ENCODE data around the gene PGGT1B.

The PGGT1B gene

DNA sequence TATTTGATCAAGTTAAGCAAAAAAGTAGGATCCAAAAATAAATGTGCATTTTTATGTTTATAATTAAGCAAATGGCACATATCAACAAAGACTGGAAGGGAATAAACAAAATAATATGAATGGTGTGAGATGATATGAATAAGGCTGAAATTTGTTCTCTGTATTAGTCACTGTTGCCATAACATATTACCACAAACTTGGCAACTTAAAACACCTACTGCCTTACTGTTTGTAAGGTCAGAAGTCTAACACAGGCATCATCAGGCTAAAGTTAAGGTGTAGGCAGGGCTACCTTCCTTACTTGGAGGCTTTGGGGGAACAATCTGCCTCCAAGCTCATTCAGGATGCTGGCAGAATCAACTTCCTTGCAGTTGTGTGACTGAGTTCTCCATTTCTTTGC is 19.3 kb downstream of the PGGT1B start:
- TF ChIP-seq, protein P1, sequence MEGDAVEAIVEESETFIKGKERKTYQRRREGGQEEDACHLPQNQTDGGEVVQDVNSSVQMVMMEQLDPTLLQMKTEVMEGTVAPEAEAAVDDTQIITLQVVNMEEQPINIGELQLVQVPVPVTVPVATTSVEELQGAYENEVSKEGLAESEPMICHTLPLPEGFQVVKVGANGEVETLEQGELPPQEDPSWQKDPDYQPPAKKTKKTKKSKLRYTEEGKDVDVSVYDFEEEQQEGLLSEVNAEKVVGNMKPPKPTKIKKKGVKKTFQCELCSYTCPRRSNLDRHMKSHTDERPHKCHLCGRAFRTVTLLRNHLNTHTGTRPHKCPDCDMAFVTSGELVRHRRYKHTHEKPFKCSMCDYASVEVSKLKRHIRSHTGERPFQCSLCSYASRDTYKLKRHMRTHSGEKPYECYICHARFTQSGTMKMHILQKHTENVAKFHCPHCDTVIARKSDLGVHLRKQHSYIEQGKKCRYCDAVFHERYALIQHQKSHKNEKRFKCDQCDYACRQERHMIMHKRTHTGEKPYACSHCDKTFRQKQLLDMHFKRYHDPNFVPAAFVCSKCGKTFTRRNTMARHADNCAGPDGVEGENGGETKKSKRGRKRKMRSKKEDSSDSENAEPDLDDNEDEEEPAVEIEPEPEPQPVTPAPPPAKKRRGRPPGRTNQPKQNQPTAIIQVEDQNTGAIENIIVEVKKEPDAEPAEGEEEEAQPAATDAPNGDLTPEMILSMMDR (conservative IDR thresholded peaks at IDR 0.05; ENCODE audit: low read length), result no peak
- no peak for TF ChIP-seq EZH2phosphoT487 (IDR thresholded peaks at IDR 0.05; ENCODE audit: borderline replicate concordance)
- no peaks in the 10 kb centered on the region for H3K79me2 ChIP-seq (ENCODE audit: insufficient read depth, low read length)

DNA sequence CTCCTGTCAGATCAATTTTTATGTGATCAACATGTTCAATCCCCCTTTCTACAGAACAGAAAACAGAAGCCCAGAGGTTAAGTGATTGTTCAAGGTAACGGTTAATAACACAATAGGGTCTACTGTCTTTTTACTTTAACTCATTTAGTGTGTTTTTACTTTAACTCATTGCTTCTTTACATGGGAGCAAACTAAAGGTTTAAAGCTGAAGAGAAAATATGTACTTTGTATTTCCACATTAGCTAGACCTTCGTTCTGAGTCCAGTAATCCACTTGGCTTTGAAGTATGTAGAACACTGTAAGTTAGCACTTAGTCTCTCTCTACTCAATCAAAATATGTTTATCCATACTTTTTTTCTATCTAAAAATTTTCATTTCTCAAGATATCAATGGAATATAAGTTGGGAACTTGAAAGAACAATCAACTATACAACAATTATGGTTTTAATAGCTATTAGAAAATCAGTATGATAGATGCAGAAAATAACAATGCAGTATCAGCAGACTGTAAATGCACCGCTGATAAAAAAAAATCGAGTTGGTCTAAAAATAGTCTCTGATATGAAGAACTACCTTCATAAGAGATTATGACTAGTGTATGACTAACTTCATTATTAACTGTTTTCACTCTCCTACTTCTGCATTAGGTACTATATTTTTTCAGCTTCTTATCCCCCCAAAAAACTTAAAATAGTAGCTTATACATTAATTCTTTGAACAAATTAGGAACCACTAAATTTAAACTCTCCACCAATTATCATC is 20.6 kb downstream of the PGGT1B start:
- no peaks in the 10 kb centered on the region for H3K9me3 ChIP-seq (ENCODE audit: insufficient read depth, low read depth, low read length)
- no peak overlapping the region for H3K4me2 ChIP-seq (ENCODE audit: low read depth, low read length, poor library complexity, severe bottlenecking)
- TF ChIP-seq, protein P1 (conservative IDR thresholded peaks at IDR 0.05; ENCODE audit: low read length), result no peak
- no peak for TF ChIP-seq EZH2phosphoT487 (IDR thresholded peaks at IDR 0.05; ENCODE audit: borderline replicate concordance)
- H3K27me3 ChIP-seq (ENCODE audit: insufficient read depth, low read length, poor library complexity, severe bottlenecking), result no peaks in the 10 kb centered on the region
- H3F3A ChIP-seq (ENCODE audit: low read depth), result no peaks in the 10 kb centered on the region
- H3K4me3 ChIP-seq (ENCODE audit: low read length, poor library complexity, severe bottlenecking), result no peak overlapping the region
- no peak overlapping the region for H3K9ac ChIP-seq (ENCODE audit: low read depth, low read length, poor library complexity, severe bottlenecking)
- H3K79me2 ChIP-seq (ENCODE audit: insufficient read depth, low read length), result no peaks in the 10 kb centered on the region
- H3K4me1 ChIP-seq (ENCODE audit: insufficient read depth, low read length, poor library complexity, severe bottlenecking), result no peaks in the 10 kb centered on the region
- no peak overlapping the region for H2AFZ ChIP-seq (ENCODE audit: low read length)
- H3K9me2 ChIP-seq (replicated peaks; ENCODE audit: low read depth, low read length), result no peaks in the 10 kb centered on the region
- peaks cover 8% of the 10 kb centered on the region for H4K20me1 ChIP-seq (ENCODE audit: insufficient read depth, low read length, poor library complexity, severe bottlenecking)
- H3K36me3 ChIP-seq (ENCODE audit: insufficient read depth, low read length), result peaks cover 24% of the 10 kb centered on the region; the same call in 1 of the 2 replicates

More for the DNA sequence above, 19.3 kb downstream of the PGGT1B start:
- no peaks in the 10 kb centered on the region for H3F3A ChIP-seq (ENCODE audit: low read depth)
- H3K27me3 ChIP-seq (ENCODE audit: insufficient read depth, low read length, poor library complexity, severe bottlenecking), result no peaks in the 10 kb centered on the region
- no peak overlapping the region for H3K4me2 ChIP-seq (ENCODE audit: low read depth, low read length, poor library complexity, severe bottlenecking)
- no peak overlapping the region for H2AFZ ChIP-seq (ENCODE audit: low read length)
- H3K4me3 ChIP-seq (ENCODE audit: low read length, poor library complexity, severe bottlenecking), result no peak overlapping the region
- H3K9ac ChIP-seq (ENCODE audit: low read depth, low read length, poor library complexity, severe bottlenecking), result no peak overlapping the region
- peaks cover 8% of the 10 kb centered on the region for H4K20me1 ChIP-seq (ENCODE audit: insufficient read depth, low read length, poor library complexity, severe bottlenecking)
- peaks cover 17% of the 10 kb centered on the region; the same call in 1 of the 2 replicates for H3K36me3 ChIP-seq (ENCODE audit: insufficient read depth, low read length)
- no peaks in the 10 kb centered on the region for H3K9me3 ChIP-seq (ENCODE audit: insufficient read depth, low read depth, low read length)
- no peaks in the 10 kb centered on the region for H3K4me1 ChIP-seq (ENCODE audit: insufficient read depth, low read length, poor library complexity, severe bottlenecking)
- no peaks in the 10 kb centered on the region for H3K9me2 ChIP-seq (replicated peaks; ENCODE audit: low read depth, low read length)

DNA sequence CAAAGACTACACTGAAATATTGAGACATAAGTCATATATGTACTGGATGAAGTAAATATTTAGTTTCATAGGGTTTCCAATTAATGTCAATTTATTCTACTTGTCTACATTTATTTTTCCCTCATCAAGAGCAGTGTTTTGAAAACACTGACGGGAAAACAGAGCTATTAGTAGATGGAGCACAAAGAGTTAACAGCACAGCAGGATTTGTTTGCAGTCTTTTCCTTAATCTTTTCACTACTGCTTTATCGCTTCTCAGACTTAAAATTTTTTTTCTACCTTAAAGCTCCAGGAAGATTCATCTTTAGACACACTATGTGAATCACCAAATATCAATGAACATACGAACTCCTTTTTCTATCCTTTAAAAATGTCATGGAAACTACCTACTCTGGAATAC is 25.6 kb downstream of the PGGT1B start:
- H2AFZ ChIP-seq (ENCODE audit: low read length), result no peak overlapping the region
- no peak overlapping the region for H3K4me2 ChIP-seq (ENCODE audit: low read depth, low read length, poor library complexity, severe bottlenecking)
- no peak overlapping the region for H3K4me3 ChIP-seq (ENCODE audit: low read length, poor library complexity, severe bottlenecking)
- TF ChIP-seq EZH2phosphoT487 (IDR thresholded peaks at IDR 0.05; ENCODE audit: borderline replicate concordance), result no peak
- TF ChIP-seq, protein P1 (conservative IDR thresholded peaks at IDR 0.05; ENCODE audit: low read length), result no peak
- H3K9ac ChIP-seq (ENCODE audit: low read depth, low read length, poor library complexity, severe bottlenecking), result no peak overlapping the region
- H3K9me3 ChIP-seq (ENCODE audit: insufficient read depth, low read depth, low read length), result no peaks in the 10 kb centered on the region
- no peaks in the 10 kb centered on the region for H4K20me1 ChIP-seq (ENCODE audit: insufficient read depth, low read length, poor library complexity, severe bottlenecking)
- peaks cover 30% of the 10 kb centered on the region; the same call in 1 of the 2 replicates for H3K36me3 ChIP-seq (ENCODE audit: insufficient read depth, low read length)
- H3K4me1 ChIP-seq (ENCODE audit: insufficient read depth, low read length, poor library complexity, severe bottlenecking), result no peaks in the 10 kb centered on the region
- H3K27me3 ChIP-seq (ENCODE audit: insufficient read depth, low read length, poor library complexity, severe bottlenecking), result no peaks in the 10 kb centered on the region
- no peaks in the 10 kb centered on the region for H3K79me2 ChIP-seq (ENCODE audit: insufficient read depth, low read length)
- no peaks in the 10 kb centered on the region for H3K9me2 ChIP-seq (replicated peaks; ENCODE audit: low read depth, low read length)
- H3F3A ChIP-seq (ENCODE audit: low read depth), result no peaks in the 10 kb centered on the region

Data from Loucy (cell line).